ENCODE data around the gene CKLF. TPM values are rescaled to one million over a fixed set of nuclear protein-coding genes. Genes with fewer than 3 reads are reported as not detected.

CKLF gene
- total RNA-seq, 1 donor from 2014 or later = 31.8 TPM

Other genes starting within 250 kb of the CKLF start
- 12.5 TPM for gene CDH5, start 185.9 kb upstream of the CKLF start, total RNA-seq (ENCODE audit: insufficient read depth, low replicate concordance)
- 22.1 TPM for gene BEAN1, start 125.3 kb upstream of the CKLF start, total RNA-seq (ENCODE audit: insufficient read depth, low replicate concordance)
- 18.8 TPM for gene TK2, start 2.5 kb upstream of the CKLF start, total RNA-seq (ENCODE audit: insufficient read depth, low replicate concordance)
- gene CMTM1, start 13.9 kb downstream of the CKLF start, total RNA-seq (ENCODE audit: insufficient read depth, low replicate concordance) = 10.8 TPM
- not detected for gene CMTM2, start 26.9 kb downstream of the CKLF start, total RNA-seq (ENCODE audit: insufficient read depth, low replicate concordance)
- gene CMTM3, start 52.1 kb downstream of the CKLF start, total RNA-seq (ENCODE audit: insufficient read depth, low replicate concordance) = 41.9 TPM
- 21.9 TPM for gene CMTM4, start 144.2 kb downstream of the CKLF start, total RNA-seq (ENCODE audit: insufficient read depth, low replicate concordance)
- 152 TPM for gene DYNC1LI2, start 199.0 kb downstream of the CKLF start, total RNA-seq (ENCODE audit: insufficient read depth, low replicate concordance)
- 1.7 TPM for gene TERB1, start 249.0 kb downstream of the CKLF start, total RNA-seq (ENCODE audit: insufficient read depth, low replicate concordance)

All from umbilical cord (tissue), 1 donor.